GM12878 (cell line): ENCODE measurements around the gene FBXL16. TPM values are rescaled to one million over a fixed set of nuclear protein-coding genes. Genes with fewer than 3 reads are reported as not detected.

Experiments
- ATAC-seq: fragments of 200-7000 bp; cut with Tn5 transposase; 3 replicates; pipeline ENCODE4 v1.9.1; 2020; ENCODE audit warnings: mild to moderate bottlenecking, moderate library complexity
- BruUV-seq: library from RNA; stranded (reverse); fragments of 400-500 nt; replicated peaks from 2 replicates; lab custom pipeline; 2021; lab: Mats Ljungman, UMichigan
- CTCF ChIA-PET: fragments of 300-600 bp; sonication (Branson Sonifier 250); formaldehyde crosslinking; extraction: SDS; loops from one replicate; lab custom pipeline; 2021; ENCODE audit warnings: inconsistent platforms; lab: Yijun Ruan, JAX
- POLR2A ChIA-PET: fragments of 350-600 bp; formaldehyde crosslinking; extraction: SDS; loops from one replicate; lab custom pipeline; 2021; ENCODE audit warnings: inconsistent platforms; lab: Charles Lee
- RAD21 ChIA-PET: fragments of 300-600 bp; sonication (Branson Sonifier 250); formaldehyde crosslinking; loops from one replicate; lab custom pipeline; 2023; ENCODE audit warnings: antibody characterized with exemption; ENCODE audit not compliant: unreplicated experiment; lab: Charles Lee
- SMC1A ChIA-PET: fragments of 300-600 bp; sonication (Branson Sonifier 250); formaldehyde crosslinking; loops from one replicate; lab custom pipeline; 2023; ENCODE audit not compliant: unreplicated experiment, uncharacterized antibody; lab: Charles Lee
- DNase-seq: peaks from one replicate; pipeline ENCODE4 v3.0.0-alpha.2; 2011; ENCODE audit warnings: low read depth, low spot score
- FAIRE-seq: peaks from 3 replicates; lab custom pipeline; 2011; peaks lifted over from hg19 to GRCh38; lab: Jason Lieb, UNC
- H2AFZ ChIP-seq: 2 replicates; pipeline ENCODE4 v1.6.0; 2011; ENCODE audit warnings: low read depth, low read length, control low read depth; ENCODE audit not compliant: control insufficient read depth
- H3K27ac ChIP-seq: 2 replicates; pipeline ENCODE4 v1.5.1; 2011; ENCODE audit warnings: control low read depth; ENCODE audit not compliant: control insufficient read depth, insufficient read depth
- H3K27me3 ChIP-seq, 2 experiments: replicated peaks in 1 of 2; 2 replicates each; pipeline versions ENCODE4 v1.6.0 to v1.6.1; 2011; ENCODE audit warnings: low read length in 1 of 2; ENCODE audit not compliant: control insufficient read depth in 2 of 2, insufficient read depth in 2 of 2
- H3K36me3 ChIP-seq, 2 experiments: 2 replicates each; pipeline ENCODE4 v1.5.1; 2011; ENCODE audit warnings: low read length in 1 of 2; ENCODE audit not compliant: control insufficient read depth in 2 of 2, insufficient read depth in 2 of 2
- H3K4me1 ChIP-seq: 2 replicates; pipeline ENCODE4 v1.6.1; 2011; ENCODE audit warnings: mild to moderate bottlenecking, low read length, moderate library complexity, mixed read lengths; ENCODE audit not compliant: control insufficient read depth, insufficient read depth
- H3K4me2 ChIP-seq: 2 replicates; pipeline ENCODE4 v1.6.0; 2011; ENCODE audit warnings: control low read depth; ENCODE audit not compliant: control insufficient read depth, insufficient read depth
- H3K4me3 ChIP-seq: fragments of 200-600 bp; sonication (generic); 2 replicates; pipeline ENCODE4 v1.5.1; 2016
- H3K79me2 ChIP-seq: 2 replicates; pipeline ENCODE4 v1.6.0; 2011; ENCODE audit warnings: low read length; ENCODE audit not compliant: control insufficient read depth, insufficient read depth
- H3K9ac ChIP-seq: 2 replicates; pipeline ENCODE4 v1.8.0; 2011; ENCODE audit warnings: low read length, control low read depth, mixed read lengths; ENCODE audit not compliant: control insufficient read depth, insufficient read depth
- H3K9me3 ChIP-seq: replicated peaks from 3 replicates; pipeline ENCODE4 v1.5.1; 2011; ENCODE audit warnings: mild to moderate bottlenecking, low read length; ENCODE audit not compliant: control insufficient read depth, insufficient read depth
- H4K20me1 ChIP-seq: 2 replicates; pipeline ENCODE4 v1.6.0; 2011; ENCODE audit not compliant: control insufficient read depth, insufficient read depth
- CHD1 ChIP-seq: IDR thresholded peaks from 2 replicates; pipeline ENCODE4 v1.6.1; 2012; ENCODE audit warnings: low read depth, low read length, improper control_type of control experiment
- ELK1 ChIP-seq: IDR thresholded peaks from 2 replicates; pipeline ENCODE4 v1.6.1; 2012; ENCODE audit warnings: low read depth, low read length, improper control_type of control experiment
- IKZF2 ChIP-seq, 2 experiments: fragments of 450-650 bp; IDR thresholded peaks; 2 replicates each; pipeline ENCODE4 v1.6.1; 2017; ENCODE audit warnings: mild to moderate bottlenecking in 2 of 2, moderate library complexity in 2 of 2
- KAT2A ChIP-seq: conservative IDR thresholded peaks from 2 replicates; pipeline ENCODE4 v1.6.1; 2011; ENCODE audit warnings: low read depth, low read length; ENCODE audit not compliant: control insufficient read depth
- RUNX3 ChIP-seq: IDR thresholded peaks from 2 replicates; pipeline ENCODE4 v1.6.1; 2012; ENCODE audit warnings: low read length, inconsistent platforms
- ZSCAN29 ChIP-seq: fragments of 450-650 bp; IDR thresholded peaks from 2 replicates; pipeline ENCODE4 v1.6.1; 2017; ENCODE audit warnings: mild to moderate bottlenecking, moderate library complexity
- WGBS: methylation state at CpG from one replicate; pipeline ENCODE4 v1.1.6; 2016; ENCODE audit warnings: low lambda C conversion rate; ENCODE audit not compliant: insufficient replicate concordance, insufficient coverage; ENCODE audit errors: missing lambda C conversion rate; 5-methylcytosine and 5-hydroxymethylcytosine counted together
- in situ Hi-C: fragments of 300-500 bp; cut with MboI; formaldehyde crosslinking; loops from 9 replicates; pipeline ENCODE4 v1.14.3; 2018; ENCODE audit warnings: mixed read lengths
- intact Hi-C: fragments of 100-400 bp; cut with micrococcal nuclease; formaldehyde crosslinking; loops from one replicate; pipeline ENCODE4 v1.14.2; 2022; ENCODE audit not compliant: unreplicated experiment
- polyA plus RNA-seq, 11 experiments: library from polyadenylated mRNA; depleted of rRNA in 4 of 11; unstranded in 6 of 11; stranded (reverse) in 5 of 11; fragments of >200 nt; fragmentation: Nextera tagmentation in 4 of 11; fragmentation: Illumina TruSeq in 1 of 11; extraction: Ambion mirVana in 4 of 11; extraction: Trizol in 1 of 11; gene quantifications; 1 replicate in 1 of 11; 2 replicates in 10 of 11; pipeline versions ENCODE4 v1.2.1 to v1.2.3, GENCODE V29; 2011 to 2016; ENCODE audit warnings: inconsistent platforms in 2 of 11, missing spikeins in 2 of 11, low read depth in 1 of 11
- total RNA-seq, 4 experiments: library from RNA; depleted of rRNA in 3 of 4; stranded (reverse); fragments of >200 nt in 3 of 4; fragmentation: Illumina TruSeq in 1 of 4; extraction: Trizol in 1 of 4; gene quantifications; 2 replicates each; pipeline versions ENCODE4 v1.2.1 to v1.2.3, GENCODE V29; 2013 to 2021
- TF ChIP-seq, protein P1 (sequence below): fragments of 450-650 bp; formaldehyde crosslinking; IDR thresholded peaks from 2 replicates; pipeline ENCODE4 v1.4.0; 2020; ENCODE audit warnings: mild to moderate bottlenecking, moderate library complexity

FBXL16 gene
- total and polyA plus RNA-seq, 10 of the 15 experiments (the other 5 are each of a cell fraction or from before 2014, with no cell fraction given): 0.13 to 1.4 (median 0.24) TPM

DNA sequence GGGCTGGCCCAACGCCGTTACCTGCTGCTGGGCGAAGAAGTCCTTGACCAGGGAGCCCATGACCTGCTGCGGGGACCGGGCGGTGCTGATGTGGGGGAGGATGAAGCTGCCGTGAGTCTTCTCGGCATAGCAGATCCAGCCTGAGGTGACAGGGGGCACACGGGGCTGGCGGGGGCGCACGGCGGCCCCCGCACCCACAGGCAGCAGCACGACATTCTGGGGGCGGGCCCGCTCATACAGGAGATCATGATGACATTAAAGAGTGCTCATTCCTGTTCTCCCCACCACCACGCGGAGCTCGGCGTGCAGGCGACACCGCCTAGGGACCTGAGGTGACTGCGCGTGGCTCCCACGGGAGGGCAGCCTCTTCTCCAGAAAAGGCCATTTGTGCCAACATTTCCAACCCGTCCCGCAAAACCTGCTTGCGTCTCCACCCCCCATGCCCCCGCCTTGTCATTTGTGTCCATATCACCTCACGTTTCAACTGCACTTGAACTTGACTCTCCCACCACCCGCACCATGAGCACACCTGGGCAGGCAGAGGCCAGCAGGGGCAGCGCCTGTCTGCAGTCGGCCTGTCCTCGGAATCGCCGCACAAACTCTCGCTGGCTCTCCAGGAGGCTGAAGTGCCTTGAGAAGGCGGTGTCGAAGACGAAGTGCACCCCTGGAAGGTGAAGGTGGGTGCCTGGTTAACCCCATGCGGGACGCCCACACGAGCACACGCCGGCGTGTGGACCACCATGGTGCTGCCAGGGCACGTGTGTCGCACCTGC lies 28.8 kb upstream of the FBXL16 start:
- TF ChIP-seq ZSCAN29 (no peak), RUNX3 (no peak), KAT2A (no peak), CHD1 (no peak), ELK1 (no peak), IKZF2 (IDR thresholded peaks at IDR 0.05) (no peak)
- TF ChIP-seq, protein P1, sequence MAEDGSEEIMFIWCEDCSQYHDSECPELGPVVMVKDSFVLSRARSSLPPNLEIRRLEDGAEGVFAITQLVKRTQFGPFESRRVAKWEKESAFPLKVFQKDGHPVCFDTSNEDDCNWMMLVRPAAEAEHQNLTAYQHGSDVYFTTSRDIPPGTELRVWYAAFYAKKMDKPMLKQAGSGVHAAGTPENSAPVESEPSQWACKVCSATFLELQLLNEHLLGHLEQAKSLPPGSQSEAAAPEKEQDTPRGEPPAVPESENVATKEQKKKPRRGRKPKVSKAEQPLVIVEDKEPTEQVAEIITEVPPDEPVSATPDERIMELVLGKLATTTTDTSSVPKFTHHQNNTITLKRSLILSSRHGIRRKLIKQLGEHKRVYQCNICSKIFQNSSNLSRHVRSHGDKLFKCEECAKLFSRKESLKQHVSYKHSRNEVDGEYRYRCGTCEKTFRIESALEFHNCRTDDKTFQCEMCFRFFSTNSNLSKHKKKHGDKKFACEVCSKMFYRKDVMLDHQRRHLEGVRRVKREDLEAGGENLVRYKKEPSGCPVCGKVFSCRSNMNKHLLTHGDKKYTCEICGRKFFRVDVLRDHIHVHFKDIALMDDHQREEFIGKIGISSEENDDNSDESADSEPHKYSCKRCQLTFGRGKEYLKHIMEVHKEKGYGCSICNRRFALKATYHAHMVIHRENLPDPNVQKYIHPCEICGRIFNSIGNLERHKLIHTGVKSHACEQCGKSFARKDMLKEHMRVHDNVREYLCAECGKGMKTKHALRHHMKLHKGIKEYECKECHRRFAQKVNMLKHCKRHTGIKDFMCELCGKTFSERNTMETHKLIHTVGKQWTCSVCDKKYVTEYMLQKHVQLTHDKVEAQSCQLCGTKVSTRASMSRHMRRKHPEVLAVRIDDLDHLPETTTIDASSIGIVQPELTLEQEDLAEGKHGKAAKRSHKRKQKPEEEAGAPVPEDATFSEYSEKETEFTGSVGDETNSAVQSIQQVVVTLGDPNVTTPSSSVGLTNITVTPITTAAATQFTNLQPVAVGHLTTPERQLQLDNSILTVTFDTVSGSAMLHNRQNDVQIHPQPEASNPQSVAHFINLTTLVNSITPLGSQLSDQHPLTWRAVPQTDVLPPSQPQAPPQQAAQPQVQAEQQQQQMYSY (CRISPR knock-in tag): no peak
- Histone ChIP-seq H3K4me3 (no peak overlapping the region), H3K27me3 (no peaks in the 10 kb centered on the region), H3K4me1 (peaks cover 35% of the 10 kb centered on the region), H3K4me2 (no peak overlapping the region), H2AFZ (no peak overlapping the region), H3K9ac (no peak overlapping the region), H4K20me1 (no peaks in the 10 kb centered on the region), H3K9me3 (no peaks in the 10 kb centered on the region), H3K36me3 (peaks cover 7 to 9% of the 10 kb centered on the region in 2 experiments; a peak in 3 of 4 replicates), H3K27ac (no peak overlapping the region), H3K79me2 (peaks cover 3% of the 10 kb centered on the region)
- intact Hi-C loops (no loop called here), in situ Hi-C loops (no loop called here)
- CTCF ChIA-PET: no interaction called here
- RAD21 ChIA-PET: no interaction called here
- ATAC-seq (no peak), DNase-seq (no peak), FAIRE-seq (no peak)
- 93% methylated on average over 42 of the region's 49 CpGs for WGBS
- SMC1A ChIA-PET: interaction anchor here (1.5 kb wide), 1 partner anchor 22 kb away, joined by 3 read pairs; no protein-coding TSS in a partner anchor
- no TSS peak for BruUV-seq
- POLR2A ChIA-PET: interaction anchor here (7.3 kb wide), 1 partner anchor 7 kb away, joined by 60 read pairs; the partner anchor contains the start of genes CCDC78 and HAGHL
